Cardiac muscle cell (in vitro differentiated cells and primary cell): ENCODE results near the gene NEDD4L. TPM values are rescaled to one million over a fixed set of nuclear protein-coding genes. Genes with fewer than 3 reads are reported as not detected.

Source experiments
- DNase-seq, 2 donors: peaks; one replicate each; pipeline versions ENCODE4 v3.0.0 to v3.0.0-alpha.2; 2010 to 2017; ENCODE audit warnings: low read depth in 1 of 2, low spot score in 1 of 2
- H3K27ac ChIP-seq: fragments of 200-600 bp; sonication (generic); 2 replicates; pipeline ENCODE4 v1.5.1; 2016
- H3K27me3 ChIP-seq: fragments of 200-600 bp; sonication (generic); 2 replicates; pipeline ENCODE4 v1.6.0; 2016; ENCODE audit warnings: control low read depth
- H3K36me3 ChIP-seq: fragments of 200-600 bp; sonication (generic); 2 replicates; pipeline ENCODE4 v1.5.1; 2016; ENCODE audit warnings: control low read depth
- H3K4me1 ChIP-seq: fragments of 200-600 bp; sonication (generic); 2 replicates; pipeline ENCODE4 v1.8.1; 2017; ENCODE audit warnings: low read depth, mild to moderate bottlenecking, mixed run types
- H3K4me3 ChIP-seq: fragments of 200-600 bp; sonication (generic); 2 replicates; pipeline ENCODE4 v1.5.1; 2016; ENCODE audit warnings: mild to moderate bottlenecking
- H3K9me3 ChIP-seq: fragments of 200-600 bp; sonication (generic); 2 replicates; pipeline ENCODE4 v1.5.1; 2017; ENCODE audit warnings: low read depth, mild to moderate bottlenecking, control low read depth
- CTCF ChIP-seq: IDR thresholded peaks from 2 replicates; pipeline ENCODE4 v1.5.1; 2012; ENCODE audit warnings: low read depth, mild to moderate bottlenecking, low read length
- polyA plus RNA-seq: library from polyadenylated mRNA; unstranded; fragments of >200 nt; fragmentation: Nextera tagmentation; extraction: Ambion mirVana; gene quantifications from 2 replicates; pipeline ENCODE4 v1.2.1, GENCODE V29; 2016
- total RNA-seq: library from RNA; depleted of rRNA; stranded (reverse); fragments of >200 nt; gene quantifications from 2 replicates; pipeline ENCODE4 v1.2.3, GENCODE V29; 2016

Gene NEDD4L
- total and polyA plus RNA-seq, 2 experiments from 2014 or later = 30.8 to 40.5 TPM

GRCh38 chr18:58239879-58240278 is 195.9 kb downstream of the NEDD4L start:
- Histone ChIP-seq H3K27ac (no peak overlapping the region), H3K4me3 (no peak overlapping the region), H3K4me1 (peaks cover 4% of the 10 kb centered on the region), H3K27me3 (no peaks in the 10 kb centered on the region), H3K36me3 (no peaks in the 10 kb centered on the region), H3K9me3 (no peaks in the 10 kb centered on the region)
- no peak for DNase-seq
- TF ChIP-seq CTCF = no peak

GRCh38 chr18:58241026-58241679 is 197.1 kb downstream of the NEDD4L start:
- Histone ChIP-seq H3K27me3 (no peaks in the 10 kb centered on the region), H3K9me3 (no peaks in the 10 kb centered on the region), H3K36me3 (no peaks in the 10 kb centered on the region), H3K27ac (no peak overlapping the region), H3K4me1 (peaks cover 4% of the 10 kb centered on the region), H3K4me3 (no peak overlapping the region)
- DNase-seq = no peak
- TF ChIP-seq CTCF = no peak

GRCh38 chr18:58241877-58242276 is 197.9 kb downstream of the NEDD4L start:
- Histone ChIP-seq H3K4me1 (peaks cover 4% of the 10 kb centered on the region), H3K36me3 (no peaks in the 10 kb centered on the region), H3K4me3 (no peak overlapping the region), H3K27me3 (no peaks in the 10 kb centered on the region), H3K27ac (no peak overlapping the region), H3K9me3 (no peaks in the 10 kb centered on the region)
- no peak for TF ChIP-seq CTCF
- DNase-seq = peak in 1 of 2 donors; percentile 86

- no peak overlapping the region for H3K4me3 ChIP-seq
- H3K27me3 ChIP-seq = no peaks in the 10 kb centered on the region
- H3K36me3 ChIP-seq = no peaks in the 10 kb centered on the region
- no peaks in the 10 kb centered on the region for H3K9me3 ChIP-seq
- no peak overlapping the region for H3K27ac ChIP-seq
- H3K4me1 ChIP-seq = peaks cover 4% of the 10 kb centered on the region
- DNase-seq = no peak
- TF ChIP-seq CTCF = no peak
Measured at GRCh38 chr18:58242435-58242834, 198.4 kb downstream of the NEDD4L start.

- peaks cover 4% of the 10 kb centered on the region for H3K4me1 ChIP-seq
- H3K9me3 ChIP-seq = no peaks in the 10 kb centered on the region
- H3K4me3 ChIP-seq = no peak overlapping the region
- H3K27me3 ChIP-seq = no peaks in the 10 kb centered on the region
- no peak for DNase-seq
- no peak overlapping the region for H3K27ac ChIP-seq
- no peaks in the 10 kb centered on the region for H3K36me3 ChIP-seq
- no peak for TF ChIP-seq CTCF
Measured at GRCh38 chr18:58242968-58243367, 198.9 kb downstream of the NEDD4L start.
